ENCODE data around the gene OTOGL.

OTOGL gene

GRCh38 chr12:80373666-80374065, 274.3 kb downstream of the OTOGL start:
- no peak for ATAC-seq
- no peak for TF ChIP-seq ISL1 (CRISPR knock-in tag; IDR thresholded peaks at IDR 0.05)
- TF ChIP-seq TSHZ2 (CRISPR knock-in tag; IDR thresholded peaks at IDR 0.05): no peak
- no peak for TF ChIP-seq ZC3H10 (CRISPR knock-in tag; IDR thresholded peaks at IDR 0.05)
- TF ChIP-seq POU6F1 (CRISPR knock-in tag; IDR thresholded peaks at IDR 0.05; ENCODE audit: borderline replicate concordance, low read depth): no peak
- no peak for TF ChIP-seq PPARA (CRISPR knock-in tag; IDR thresholded peaks at IDR 0.05; ENCODE audit: borderline replicate concordance)
- no peak for TF ChIP-seq ESRRG (CRISPR knock-in tag; IDR thresholded peaks at IDR 0.05)
- no peak for TF ChIP-seq TOX (CRISPR knock-in tag; IDR thresholded peaks at IDR 0.05; ENCODE audit: borderline replicate concordance)
- TF ChIP-seq PATZ1 (CRISPR knock-in tag; IDR thresholded peaks at IDR 0.05; ENCODE audit: borderline replicate concordance): no peak

- TF ChIP-seq CSDC2 (CRISPR knock-in tag; IDR thresholded peaks at IDR 0.05) (no peak), ZC3H10 (CRISPR knock-in tag; IDR thresholded peaks at IDR 0.05) (no peak), POU6F1 (CRISPR knock-in tag; IDR thresholded peaks at IDR 0.05; ENCODE audit: borderline replicate concordance, low read depth) (no peak), BACH2 (CRISPR knock-in tag; IDR thresholded peaks at IDR 0.05; ENCODE audit: borderline replicate concordance) (no peak), ZNF565 (CRISPR knock-in tag; conservative IDR thresholded peaks at IDR 0.05; ENCODE audit: low read depth) (no peak), TSHZ2 (CRISPR knock-in tag; IDR thresholded peaks at IDR 0.05) (no peak), ZNF8 (CRISPR knock-in tag; IDR thresholded peaks at IDR 0.05) (no peak), OSR1 (CRISPR knock-in tag; IDR thresholded peaks at IDR 0.05) (no peak), RARB (CRISPR knock-in tag; IDR thresholded peaks at IDR 0.05) (no peak), ZFP30 (CRISPR knock-in tag; IDR thresholded peaks at IDR 0.05) (no peak), CREB5 (CRISPR knock-in tag; IDR thresholded peaks at IDR 0.05; ENCODE audit: low read depth) (no peak), ISL1 (CRISPR knock-in tag; IDR thresholded peaks at IDR 0.05) (no peak), GLIS3 (CRISPR knock-in tag; IDR thresholded peaks at IDR 0.05) (no peak), ESRRG (CRISPR knock-in tag; IDR thresholded peaks at IDR 0.05) (no peak), PPARA (CRISPR knock-in tag; IDR thresholded peaks at IDR 0.05; ENCODE audit: borderline replicate concordance) (no peak), ZFP3 (CRISPR knock-in tag; IDR thresholded peaks at IDR 0.05) (no peak)
- no peak for ATAC-seq
Observed at GRCh38 chr12:80374615-80375014, 275.3 kb downstream of the OTOGL start.
